Muscle of leg (tissue), 11 donors: ENCODE measurements around the gene SLC5A1. TPM values are rescaled to one million over a fixed set of nuclear protein-coding genes. Genes with fewer than 3 reads are reported as not detected.

Experiments used
- DNase-seq: peaks from one replicate; pipeline ENCODE4 v3.0.0; 2013
- H3K27ac ChIP-seq: one replicate; pipeline ENCODE4 v1.5.1; 2013; ENCODE audit warnings: mild to moderate bottlenecking, low read length, control low read depth
- H3K27me3 ChIP-seq: one replicate; pipeline ENCODE4 v1.6.1; 2013; ENCODE audit warnings: low read length; ENCODE audit not compliant: control insufficient read depth, insufficient read depth
- H3K36me3 ChIP-seq: one replicate; pipeline ENCODE4 v1.6.1; 2013; ENCODE audit warnings: low read length; ENCODE audit not compliant: control insufficient read depth, insufficient read depth
- H3K4me1 ChIP-seq: one replicate; pipeline ENCODE4 v1.6.1; 2013; ENCODE audit warnings: low read length; ENCODE audit not compliant: control insufficient read depth, insufficient read depth
- H3K4me3 ChIP-seq: one replicate; pipeline ENCODE4 v1.5.1; 2013; ENCODE audit warnings: low read length, control low read depth
- H3K9me3 ChIP-seq: replicated peaks from 2 replicates; pipeline ENCODE4 v1.6.1; 2013; ENCODE audit warnings: low read depth, low read length; ENCODE audit not compliant: control insufficient read depth
- WGBS: methylation state at CpG from one replicate; pipeline ENCODE4 v1.1.5; 2013; ENCODE audit warnings: missing lambda C conversion rate; ENCODE audit not compliant: insufficient coverage; 5-methylcytosine and 5-hydroxymethylcytosine counted together
- polyA plus RNA-seq, 8 donors: library from polyadenylated mRNA; unstranded; fragments of 120-200 nt; gene quantifications; one replicate each; pipeline versions ENCODE4 v1.2.1 to v1.2.3, GENCODE V29; 2013; ENCODE audit warnings: inconsistent platforms in 1 of 8, low replicate concordance in 1 of 8; ENCODE audit not compliant: insufficient read length in 8 of 8, insufficient read depth in 1 of 8
- total RNA-seq: library from RNA; stranded (reverse); fragments of 120-200 nt; gene quantifications from one replicate; pipeline ENCODE4 v1.2.4, GENCODE V29; 2013

SLC5A1 gene
- total and polyA plus RNA-seq, 9 donors, result 0.58 to 16.1 (median 3.7) TPM

- Histone ChIP-seq H3K9me3 (no peaks in the 10 kb centered on the region), H3K4me1 (no peaks in the 10 kb centered on the region), H3K36me3 (no peaks in the 10 kb centered on the region), H3K4me3 (no peak overlapping the region), H3K27ac (no peak overlapping the region), H3K27me3 (peaks cover 35% of the 10 kb centered on the region)
- 0% methylated on average over 1 of the region's 3 CpGs for WGBS
- DNase-seq, result peak; percentile 70
Observed at GRCh38 chr22:32044913-32045312, 1.9 kb downstream of the SLC5A1 start.

- DNase-seq, result no peak
- Histone ChIP-seq H3K4me3 (no peak overlapping the region), H3K9me3 (no peaks in the 10 kb centered on the region), H3K36me3 (no peaks in the 10 kb centered on the region), H3K27me3 (peaks cover 11% of the 10 kb centered on the region), H3K27ac (no peak overlapping the region), H3K4me1 (peaks cover 3% of the 10 kb centered on the region)
- no CpG with 5 or more reads among the region's 2 CpGs for WGBS
Observed at GRCh38 chr22:32048069-32048468, 5.0 kb downstream of the SLC5A1 start.

GRCh38 chr22:32050678-32051515 lies 7.8 kb downstream of the SLC5A1 start:
- H3K27me3 ChIP-seq, result no peaks in the 10 kb centered on the region
- H3K4me1 ChIP-seq, result peaks cover 3% of the 10 kb centered on the region
- H3K27ac ChIP-seq, result no peak overlapping the region
- H3K4me3 ChIP-seq, result no peak overlapping the region
- H3K9me3 ChIP-seq, result no peaks in the 10 kb centered on the region
- DNase-seq, result peak; percentile 64
- no peaks in the 10 kb centered on the region for H3K36me3 ChIP-seq
- 55% methylated on average over 2 of the region's 5 CpGs for WGBS

- Histone ChIP-seq H3K9me3 (no peaks in the 10 kb centered on the region), H3K4me3 (no peak overlapping the region), H3K27ac (no peak overlapping the region), H3K4me1 (peaks cover 3% of the 10 kb centered on the region), H3K36me3 (no peaks in the 10 kb centered on the region), H3K27me3 (no peaks in the 10 kb centered on the region)
- no peak for DNase-seq
- WGBS, result no CpG with 5 or more reads among the region's 2 CpGs
Observed at GRCh38 chr22:32052244-32052643, 9.2 kb downstream of the SLC5A1 start.

- H3K27ac ChIP-seq, result no peak overlapping the region
- H3K4me3 ChIP-seq, result no peak overlapping the region
- no peak for DNase-seq
- H3K4me1 ChIP-seq, result peaks cover 3% of the 10 kb centered on the region
- no CpG with 5 or more reads among the region's 5 CpGs for WGBS
- no peaks in the 10 kb centered on the region for H3K27me3 ChIP-seq
- H3K9me3 ChIP-seq, result no peaks in the 10 kb centered on the region
- no peaks in the 10 kb centered on the region for H3K36me3 ChIP-seq
Observed at GRCh38 chr22:32052936-32053791, 10.1 kb downstream of the SLC5A1 start.

GRCh38 chr22:32055069-32055468 lies 12.0 kb downstream of the SLC5A1 start:
- peaks cover 11% of the 10 kb centered on the region for H3K4me1 ChIP-seq
- H3K27me3 ChIP-seq, result no peaks in the 10 kb centered on the region
- H3K4me3 ChIP-seq, result no peak overlapping the region
- H3K9me3 ChIP-seq, result no peaks in the 10 kb centered on the region
- WGBS, result 50% methylated on average over 1 of the region's 2 CpGs
- no peak overlapping the region for H3K27ac ChIP-seq
- DNase-seq, result no peak
- H3K36me3 ChIP-seq, result no peaks in the 10 kb centered on the region

GRCh38 chr22:32058656-32059260 lies 15.7 kb downstream of the SLC5A1 start:
- H3K27ac ChIP-seq, result peak overlapping the region; percentile 39
- WGBS, result 35% methylated on average over 2 of the region's 3 CpGs
- H3K4me1 ChIP-seq, result peaks cover 8% of the 10 kb centered on the region
- H3K27me3 ChIP-seq, result no peaks in the 10 kb centered on the region
- H3K9me3 ChIP-seq, result no peaks in the 10 kb centered on the region
- DNase-seq, result peak; percentile 35
- H3K36me3 ChIP-seq, result no peaks in the 10 kb centered on the region
- H3K4me3 ChIP-seq, result no peak overlapping the region

- WGBS, result 54% methylated on average over 1 of the region's 4 CpGs
- H3K27me3 ChIP-seq, result no peaks in the 10 kb centered on the region
- H3K27ac ChIP-seq, result peak overlapping the region; percentile 39
- H3K4me3 ChIP-seq, result no peak overlapping the region
- peaks cover 8% of the 10 kb centered on the region for H3K4me1 ChIP-seq
- H3K36me3 ChIP-seq, result no peaks in the 10 kb centered on the region
- H3K9me3 ChIP-seq, result no peaks in the 10 kb centered on the region
- DNase-seq, result no peak
Observed at GRCh38 chr22:32059426-32059825, 16.4 kb downstream of the SLC5A1 start.

- Histone ChIP-seq H3K4me3 (no peak overlapping the region), H3K27ac (no peak overlapping the region), H3K36me3 (no peaks in the 10 kb centered on the region), H3K9me3 (no peaks in the 10 kb centered on the region), H3K4me1 (peaks cover 7% of the 10 kb centered on the region), H3K27me3 (no peaks in the 10 kb centered on the region)
- 90% methylated on average over 1 of the region's 2 CpGs for WGBS
- DNase-seq, result no peak
Observed at GRCh38 chr22:32063701-32064100, 20.6 kb downstream of the SLC5A1 start.

GRCh38 chr22:32066820-32067219 lies 23.8 kb downstream of the SLC5A1 start:
- 68% methylated on average over 3 of the region's 3 CpGs for WGBS
- H3K27me3 ChIP-seq, result no peaks in the 10 kb centered on the region
- H3K4me3 ChIP-seq, result no peak overlapping the region
- DNase-seq, result no peak
- H3K4me1 ChIP-seq, result no peaks in the 10 kb centered on the region
- no peaks in the 10 kb centered on the region for H3K9me3 ChIP-seq
- H3K27ac ChIP-seq, result no peak overlapping the region
- no peaks in the 10 kb centered on the region for H3K36me3 ChIP-seq
